Liver (tissue), 9 donors: ENCODE data around the gene IFT80. TPM values are rescaled to one million over a fixed set of nuclear protein-coding genes. Genes with fewer than 3 reads are reported as not detected.

Experiments used
- DNase-seq: peaks from one replicate; pipeline ENCODE4 v3.0.0-alpha.2; 2017; ENCODE audit warnings: low spot score
- H3K27ac ChIP-seq, 2 donors: one replicate each; pipeline ENCODE4 v1.7.0; 2013; ENCODE audit warnings: inconsistent platforms in 2 of 2, low read length in 2 of 2, control low read depth in 1 of 2, low read depth in 1 of 2, mild to moderate bottlenecking in 1 of 2
- H3K27me3 ChIP-seq, 4 donors: one replicate each; pipeline versions ENCODE4 v1.6.1 to v1.7.0; 2013; ENCODE audit warnings: low read length in 3 of 4, inconsistent platforms in 1 of 4, mild to moderate bottlenecking in 1 of 4, moderate library complexity in 1 of 4; ENCODE audit not compliant: control insufficient read depth in 4 of 4, insufficient read depth in 4 of 4
- H3K36me3 ChIP-seq, 4 donors: one replicate each; pipeline versions ENCODE4 v1.6.1 to v1.7.0; 2013; ENCODE audit warnings: low read length in 3 of 4, mild to moderate bottlenecking in 3 of 4, low read depth in 1 of 4, moderate library complexity in 1 of 4; ENCODE audit not compliant: control insufficient read depth in 4 of 4, insufficient read depth in 3 of 4
- H3K4me1 ChIP-seq, 4 donors: one replicate each; pipeline versions ENCODE4 v1.6.1 to v1.7.0; 2013; ENCODE audit warnings: low read length in 3 of 4, mild to moderate bottlenecking in 3 of 4, moderate library complexity in 1 of 4; ENCODE audit not compliant: control insufficient read depth in 4 of 4, insufficient read depth in 4 of 4
- H3K4me3 ChIP-seq, 3 donors: one replicate each; pipeline versions ENCODE4 v1.6.1 to v1.7.0; 2013; ENCODE audit warnings: low read length in 3 of 3, control low read depth in 1 of 3, low read depth in 1 of 3, mild to moderate bottlenecking in 1 of 3
- H3K9ac ChIP-seq, 2 donors: one replicate each; pipeline ENCODE4 v1.7.0; 2013; ENCODE audit warnings: low read length in 2 of 2, mild to moderate bottlenecking in 2 of 2, moderate library complexity in 2 of 2, control low read depth in 1 of 2, low read depth in 1 of 2
- H3K9me3 ChIP-seq, 4 donors: one replicate each; pipeline versions ENCODE4 v1.6.1 to v1.7.0; 2013; ENCODE audit warnings: low read length in 3 of 4; ENCODE audit not compliant: control insufficient read depth in 4 of 4
- EGR1 ChIP-seq, 2 donors: IDR thresholded peaks; 2 replicates each; pipeline ENCODE4 v1.6.1; 2016 to 2018; ENCODE audit warnings: antibody characterized with exemption in 2 of 2, low read depth in 2 of 2
- FOXA1 ChIP-seq: IDR thresholded peaks from 2 replicates; pipeline ENCODE4 v1.6.1; 2016; ENCODE audit warnings: antibody characterized with exemption
- FOXA2 ChIP-seq: IDR thresholded peaks from 2 replicates; pipeline ENCODE4 v1.6.1; 2016; ENCODE audit warnings: antibody characterized with exemption
- GABPA ChIP-seq, 2 donors: IDR thresholded peaks in 1 of 2; conservative IDR thresholded peaks in 1 of 2; 2 replicates each; pipeline ENCODE4 v1.6.1; 2016; ENCODE audit warnings: antibody characterized with exemption in 2 of 2, mild to moderate bottlenecking in 1 of 2, moderate library complexity in 1 of 2
- HNF4A ChIP-seq, 2 donors: conservative IDR thresholded peaks; 2 replicates each; pipeline ENCODE4 v1.6.1; 2016; ENCODE audit warnings: antibody characterized with exemption in 2 of 2, mild to moderate bottlenecking in 2 of 2
- HNF4G ChIP-seq: IDR thresholded peaks from 2 replicates; pipeline ENCODE4 v1.6.1; 2016; ENCODE audit warnings: antibody characterized with exemption
- JUND ChIP-seq, 2 donors: IDR thresholded peaks; 2 replicates each; pipeline ENCODE4 v1.6.1; 2016; ENCODE audit warnings: antibody characterized with exemption in 2 of 2
- NR2F2 ChIP-seq: IDR thresholded peaks from 2 replicates; pipeline ENCODE4 v1.6.1; 2016; ENCODE audit warnings: antibody characterized with exemption
- RAD21 ChIP-seq, 2 donors: IDR thresholded peaks; 2 replicates each; pipeline ENCODE4 v1.6.1; 2016; ENCODE audit warnings: antibody characterized with exemption in 2 of 2, mild to moderate bottlenecking in 2 of 2
- RXRA ChIP-seq, 2 donors: IDR thresholded peaks; 2 replicates each; pipeline ENCODE4 v1.6.1; 2017 to 2018; ENCODE audit warnings: antibody characterized with exemption in 2 of 2, mild to moderate bottlenecking in 1 of 2
- SP1 ChIP-seq: IDR thresholded peaks from 2 replicates; pipeline ENCODE4 v1.6.1; 2018; ENCODE audit warnings: antibody characterized with exemption, mild to moderate bottlenecking
- YY1 ChIP-seq: IDR thresholded peaks from 2 replicates; pipeline ENCODE4 v1.6.1; 2016; ENCODE audit warnings: antibody characterized with exemption, mild to moderate bottlenecking
- ZBTB33 ChIP-seq: IDR thresholded peaks from 2 replicates; pipeline ENCODE4 v1.6.1; 2016; ENCODE audit warnings: antibody characterized with exemption
- WGBS: extraction: QIAGEN DNeasy Blood & Tissue Kit; methylation state at CpG from one replicate; pipeline ENCODE4 v1.1.7; 2013; 5-methylcytosine and 5-hydroxymethylcytosine counted together
- polyA plus RNA-seq, 2 donors: library from polyadenylated mRNA; stranded (reverse) in 1 of 2; unstranded in 1 of 2; fragments of 200-250 nt in 1 of 2; fragments of >200 nt in 1 of 2; fragmentation: Nextera tagmentation in 1 of 2; extraction: Ambion mirVana in 1 of 2; gene quantifications; one replicate each; pipeline versions ENCODE4 v1.2.1 to v1.2.3, GENCODE V29; 2013 to 2015
- total RNA-seq, 2 donors: library from RNA; depleted of rRNA; stranded (reverse); fragments of >200 nt; gene quantifications; one replicate each; pipeline ENCODE4 v1.2.3, GENCODE V29; 2014
- TF ChIP-seq, protein P1 (sequence below): IDR thresholded peaks from 2 replicates; pipeline ENCODE4 v1.6.1; 2016; ENCODE audit warnings: antibody characterized with exemption, mild to moderate bottlenecking
- donor health status: healthy.
- donor health status: healthy.
- donor health status: healthy.
- donor health status: healthy.
- donor health status: healthy.

IFT80 gene
- total and polyA plus RNA-seq, 4 donors, result 3.5 to 15.7 (median 8.3) TPM

DNA sequence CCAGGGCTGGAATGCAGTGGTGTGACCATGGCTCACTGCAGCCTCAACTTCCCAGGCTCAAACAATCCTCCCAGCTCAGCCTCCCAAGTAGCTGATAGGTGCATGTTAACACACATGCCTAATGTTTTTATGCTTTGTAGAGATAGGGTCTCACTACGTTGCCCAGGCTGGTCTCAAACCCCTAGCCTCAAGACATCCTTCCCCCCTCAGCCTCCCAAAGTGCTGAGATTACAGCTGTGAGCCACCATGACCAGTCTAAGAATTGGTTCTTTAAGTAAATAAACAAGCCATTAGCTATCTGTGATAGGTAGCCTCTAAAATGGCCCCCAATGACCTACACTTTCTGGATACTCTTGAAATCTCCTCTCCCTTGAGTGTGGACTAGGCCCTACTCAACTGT lies 46.8 kb upstream of the IFT80 start:
- Histone ChIP-seq H3K27me3 (peaks cover 0 to 2% (median 0%) of the 10 kb centered on the region in 4 donors), H3K36me3 (no peaks in the 10 kb centered on the region), H3K4me1 (peaks cover 2 to 9% (median 5%) of the 10 kb centered on the region in 4 donors), H3K9ac (no peak overlapping the region), H3K4me3 (no peak overlapping the region), H3K9me3 (peaks cover 0 to 1% (median 0%) of the 10 kb centered on the region in 4 donors), H3K27ac (no peak overlapping the region)
- TF ChIP-seq EGR1 (IDR thresholded peaks at IDR 0.05; ENCODE audit: low read depth in 2 of 2) (no peak), RAD21 (IDR thresholded peaks at IDR 0.05) (no peak), JUND (IDR thresholded peaks at IDR 0.05) (no peak), YY1 (no peak), SP1 (no peak), RXRA (IDR thresholded peaks at IDR 0.05) (no peak), FOXA1 (no peak)
- no peak for DNase-seq
- 95% methylated on average over 1 of the region's 1 CpG for WGBS

DNA sequence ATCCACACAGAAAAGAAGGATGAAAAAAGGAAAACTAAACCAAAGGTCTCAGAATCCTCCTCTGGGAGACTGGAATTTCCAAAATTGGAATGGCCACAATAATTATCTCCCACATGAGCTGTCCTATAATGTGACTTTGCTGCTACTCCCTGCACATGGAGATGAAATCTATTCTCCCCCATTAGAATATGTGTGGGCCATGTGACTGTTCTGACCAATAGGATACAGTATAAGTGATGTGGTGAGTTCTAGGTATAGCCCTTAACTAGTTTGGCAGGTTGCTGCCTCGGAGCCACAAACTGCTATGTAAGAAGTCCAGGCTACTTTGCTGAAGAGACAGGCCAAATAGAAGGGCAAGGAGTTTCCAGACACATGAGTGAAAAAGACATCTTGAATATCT lies 45.4 kb upstream of the IFT80 start:
- peaks cover 0 to under 1% (median 0%) of the 10 kb centered on the region in 4 donors for H3K27me3 ChIP-seq
- DNase-seq, result no peak
- WGBS, result 97% methylated on average over 1 of the region's 1 CpG

More for the DNA sequence above, 45.4 kb upstream of the IFT80 start:
- Histone ChIP-seq H3K9me3 (no peaks in the 10 kb centered on the region), H3K4me1 (peaks cover 0 to 2% (median 2%) of the 10 kb centered on the region in 4 donors), H3K36me3 (no peaks in the 10 kb centered on the region), H3K4me3 (no peak overlapping the region), H3K27ac (no peak overlapping the region), H3K9ac (no peak overlapping the region)
- TF ChIP-seq YY1 (no peak), JUND (IDR thresholded peaks at IDR 0.05) (no peak), ZBTB33 (no peak), EGR1 (IDR thresholded peaks at IDR 0.05; ENCODE audit: low read depth in 2 of 2) (no peak), HNF4A (conservative IDR thresholded peaks at IDR 0.05) (no peak), GABPA (IDR thresholded peaks at IDR 0.05 in 1 of 2, conservative IDR thresholded peaks at IDR 0.05 in 1 of 2) (no peak), HNF4G (no peak), FOXA2 (no peak), RAD21 (IDR thresholded peaks at IDR 0.05) (no peak), NR2F2 (no peak)
- TF ChIP-seq, protein P1, sequence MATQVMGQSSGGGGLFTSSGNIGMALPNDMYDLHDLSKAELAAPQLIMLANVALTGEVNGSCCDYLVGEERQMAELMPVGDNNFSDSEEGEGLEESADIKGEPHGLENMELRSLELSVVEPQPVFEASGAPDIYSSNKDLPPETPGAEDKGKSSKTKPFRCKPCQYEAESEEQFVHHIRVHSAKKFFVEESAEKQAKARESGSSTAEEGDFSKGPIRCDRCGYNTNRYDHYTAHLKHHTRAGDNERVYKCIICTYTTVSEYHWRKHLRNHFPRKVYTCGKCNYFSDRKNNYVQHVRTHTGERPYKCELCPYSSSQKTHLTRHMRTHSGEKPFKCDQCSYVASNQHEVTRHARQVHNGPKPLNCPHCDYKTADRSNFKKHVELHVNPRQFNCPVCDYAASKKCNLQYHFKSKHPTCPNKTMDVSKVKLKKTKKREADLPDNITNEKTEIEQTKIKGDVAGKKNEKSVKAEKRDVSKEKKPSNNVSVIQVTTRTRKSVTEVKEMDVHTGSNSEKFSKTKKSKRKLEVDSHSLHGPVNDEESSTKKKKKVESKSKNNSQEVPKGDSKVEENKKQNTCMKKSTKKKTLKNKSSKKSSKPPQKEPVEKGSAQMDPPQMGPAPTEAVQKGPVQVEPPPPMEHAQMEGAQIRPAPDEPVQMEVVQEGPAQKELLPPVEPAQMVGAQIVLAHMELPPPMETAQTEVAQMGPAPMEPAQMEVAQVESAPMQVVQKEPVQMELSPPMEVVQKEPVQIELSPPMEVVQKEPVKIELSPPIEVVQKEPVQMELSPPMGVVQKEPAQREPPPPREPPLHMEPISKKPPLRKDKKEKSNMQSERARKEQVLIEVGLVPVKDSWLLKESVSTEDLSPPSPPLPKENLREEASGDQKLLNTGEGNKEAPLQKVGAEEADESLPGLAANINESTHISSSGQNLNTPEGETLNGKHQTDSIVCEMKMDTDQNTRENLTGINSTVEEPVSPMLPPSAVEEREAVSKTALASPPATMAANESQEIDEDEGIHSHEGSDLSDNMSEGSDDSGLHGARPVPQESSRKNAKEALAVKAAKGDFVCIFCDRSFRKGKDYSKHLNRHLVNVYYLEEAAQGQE, result no peak
